Stromal cell of bone marrow (primary cell): ENCODE data around the gene MED7.

ENCODE experiments used
- DNase-seq: peaks from one replicate; pipeline ENCODE4 v3.0.0-alpha.2; 2012; ENCODE audit warnings: low read depth

Gene MED7

DNA sequence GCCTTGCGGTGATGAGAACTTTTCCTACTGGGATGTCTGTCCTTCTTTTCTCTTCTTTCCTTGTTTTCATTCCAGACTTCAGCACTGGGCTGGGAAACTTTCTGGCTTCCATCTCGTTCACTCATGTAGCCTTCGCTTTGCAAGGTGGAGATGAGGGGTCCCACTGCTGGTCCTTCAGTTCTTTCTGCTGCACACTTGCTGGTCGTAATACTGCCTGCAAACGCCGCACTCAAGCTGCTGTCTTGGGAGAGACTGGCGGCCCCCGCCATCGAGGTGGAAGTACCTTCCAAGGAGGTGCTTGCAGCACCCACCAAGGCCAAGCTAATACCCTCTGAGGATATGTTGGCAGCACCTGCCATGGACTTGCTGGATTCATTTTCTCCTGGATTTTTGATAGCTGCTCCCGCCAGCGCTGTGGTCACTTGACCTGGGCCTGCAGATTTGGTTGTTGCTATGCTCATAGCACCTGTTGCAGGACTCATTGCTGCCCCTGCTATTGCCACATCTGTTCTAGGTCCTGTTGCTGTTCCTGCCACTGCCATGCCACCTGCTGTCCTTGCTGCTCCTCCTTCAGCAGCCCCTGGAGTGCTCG is 20.4 kb upstream of the MED7 start:
- DNase-seq = no peak

DNA sequence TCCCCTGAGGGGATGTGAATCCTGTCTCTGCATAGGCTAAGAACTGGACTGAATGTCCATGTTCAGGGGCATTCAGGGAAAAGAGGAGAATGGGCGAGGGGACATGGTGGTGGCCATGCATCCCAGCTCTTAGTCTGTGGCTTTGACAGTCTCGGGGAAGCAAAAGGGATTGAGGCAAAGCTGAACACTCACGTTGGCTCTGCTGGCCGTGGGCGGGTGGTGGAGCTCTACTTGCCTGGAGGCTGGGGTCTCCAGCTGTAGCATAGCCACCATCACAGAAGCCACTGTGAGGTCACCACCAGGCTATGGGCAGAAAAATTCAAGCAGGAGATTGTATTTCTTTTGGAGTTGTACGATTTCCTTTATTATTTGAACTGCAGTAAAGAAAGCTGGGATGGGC is 19.3 kb upstream of the MED7 start:
- no peak for DNase-seq

DNA sequence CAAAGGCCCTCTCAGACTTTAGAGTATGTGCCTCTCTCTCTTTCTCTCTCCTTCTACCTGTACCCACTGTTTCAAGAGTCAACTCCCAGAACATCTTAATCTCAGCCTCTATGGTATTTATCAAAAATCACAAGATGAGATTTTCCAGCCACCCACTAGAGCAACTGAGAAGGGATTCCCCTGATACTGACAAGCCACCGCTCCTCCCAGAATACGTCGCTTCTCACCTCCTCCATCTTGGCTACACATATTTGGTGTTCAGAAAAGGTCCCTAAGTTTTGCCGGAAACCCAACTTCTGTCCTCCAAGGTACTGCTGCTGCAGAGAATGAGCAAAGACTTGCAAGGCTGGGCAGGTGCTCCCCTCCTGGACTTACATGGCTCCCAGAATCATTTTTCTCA is 17.3 kb upstream of the MED7 start:
- no peak for DNase-seq

- no peak for DNase-seq
Observed at GRCh38 chr5:157159209-157159751, 16.6 kb upstream of the MED7 start.

DNA sequence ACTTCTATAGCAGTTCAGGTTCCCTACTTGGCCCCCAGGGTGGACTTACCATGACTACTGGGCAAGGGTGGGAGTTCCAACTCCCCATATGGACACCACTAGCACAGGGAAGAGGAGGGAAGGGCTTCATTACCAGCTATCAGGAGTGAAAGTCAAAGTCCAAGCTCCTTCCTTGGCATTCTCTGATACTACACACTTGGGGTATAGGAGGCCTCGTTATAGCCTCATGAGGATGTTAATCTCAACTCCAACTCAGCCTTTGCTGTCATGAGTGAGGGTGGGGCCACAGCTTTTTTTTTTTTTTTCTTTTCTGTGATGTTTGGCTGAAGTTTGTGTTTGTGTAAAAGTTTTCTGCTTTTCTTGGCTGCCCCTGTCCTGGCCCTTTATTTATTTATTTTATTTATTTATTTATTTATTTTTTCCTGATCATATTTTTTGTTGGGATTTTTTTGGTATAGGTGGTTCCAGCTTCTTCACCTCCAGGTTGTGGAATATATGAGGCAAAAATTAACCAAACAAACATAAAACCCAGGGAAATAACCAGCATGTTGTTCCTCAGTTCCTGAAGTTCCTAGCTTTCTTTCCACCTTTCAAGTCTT is 14.7 kb upstream of the MED7 start:
- DNase-seq = no peak

DNA sequence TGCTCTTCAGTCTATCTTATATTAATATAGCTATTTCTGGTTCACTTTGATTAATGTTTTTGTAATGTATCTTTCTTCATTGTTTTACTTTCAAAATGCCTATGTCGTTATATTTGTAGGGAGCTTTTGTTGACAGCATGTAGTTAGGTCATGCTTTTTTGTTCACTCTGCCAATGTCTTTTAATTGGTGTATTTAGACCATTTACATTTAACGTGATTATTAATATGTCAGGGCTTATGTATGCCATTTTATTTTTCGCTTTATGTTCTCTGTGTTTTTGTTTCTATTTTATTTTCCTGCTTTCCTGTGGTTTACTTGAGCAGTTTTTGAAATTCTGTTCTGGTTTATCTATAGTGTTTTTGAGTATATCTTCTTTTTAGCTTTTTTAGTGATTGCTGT is 12.6 kb upstream of the MED7 start:
- DNase-seq = no peak

DNA sequence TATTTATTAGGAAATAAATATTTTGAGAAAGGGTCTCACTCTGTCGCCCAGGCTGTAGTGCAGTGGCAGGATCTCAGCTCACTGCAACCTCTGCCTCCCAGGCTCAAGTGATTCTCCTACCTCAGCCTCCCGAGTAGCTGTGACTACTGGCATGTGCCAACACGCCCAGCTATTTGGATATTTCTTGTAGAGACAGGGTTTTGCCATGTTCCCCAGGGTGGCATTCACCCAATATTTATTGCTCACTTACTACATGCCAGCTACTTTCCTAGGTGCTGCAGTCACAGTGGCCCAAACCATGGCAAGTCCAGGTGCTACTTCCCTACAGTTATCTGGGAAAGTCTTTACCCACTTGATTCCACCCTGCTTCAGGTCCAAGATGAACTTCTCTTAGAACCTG is 8.3 kb upstream of the MED7 start:
- no peak for DNase-seq

GRCh38 chr5:157148734-157149615 is 6.3 kb upstream of the MED7 start:
- DNase-seq = peak; percentile 48

GRCh38 chr5:157143127-157143971 is 684 bp upstream of the MED7 start:
- peak; percentile 6 for DNase-seq

- no peak for DNase-seq
Observed at GRCh38 chr5:157137691-157138090, 5.0 kb downstream of the MED7 start.

DNA sequence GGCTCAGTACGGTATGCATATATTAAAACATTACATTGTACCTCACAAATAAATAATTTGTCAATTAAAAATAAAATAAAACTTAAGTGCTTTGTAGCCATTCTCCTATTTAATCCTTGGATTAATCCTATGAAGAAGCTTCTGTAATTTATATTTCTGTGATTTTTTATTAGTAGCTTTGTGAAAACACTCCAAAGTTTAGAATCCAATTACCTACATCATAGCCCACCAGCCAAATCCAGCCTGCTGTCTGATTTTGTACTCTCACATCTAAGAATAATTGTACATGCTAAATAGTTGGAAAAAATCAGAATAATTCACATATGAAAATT is 10.4 kb downstream of the MED7 start:
- DNase-seq = no peak

- DNase-seq = no peak
Observed at GRCh38 chr5:157130925-157131324, 11.7 kb downstream of the MED7 start.

DNA sequence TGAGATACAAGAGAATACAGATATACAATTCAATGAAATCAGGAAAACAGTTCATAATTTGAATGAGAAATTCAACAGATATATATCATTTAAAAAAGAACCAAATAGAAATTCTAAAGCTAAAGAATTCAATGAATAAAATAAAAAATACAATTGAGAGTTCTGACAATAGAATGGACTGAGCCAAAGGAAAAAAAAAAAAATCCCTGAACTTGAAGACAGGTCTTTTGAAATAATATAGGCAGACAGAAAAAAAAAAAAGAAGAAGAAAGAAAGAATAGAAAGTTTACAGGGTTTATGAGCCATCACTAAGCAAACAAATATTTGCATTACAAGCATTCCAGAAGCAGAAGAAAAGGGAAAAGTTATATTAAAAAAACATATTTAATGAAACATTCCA is 21.0 kb downstream of the MED7 start:
- no peak for DNase-seq

DNA sequence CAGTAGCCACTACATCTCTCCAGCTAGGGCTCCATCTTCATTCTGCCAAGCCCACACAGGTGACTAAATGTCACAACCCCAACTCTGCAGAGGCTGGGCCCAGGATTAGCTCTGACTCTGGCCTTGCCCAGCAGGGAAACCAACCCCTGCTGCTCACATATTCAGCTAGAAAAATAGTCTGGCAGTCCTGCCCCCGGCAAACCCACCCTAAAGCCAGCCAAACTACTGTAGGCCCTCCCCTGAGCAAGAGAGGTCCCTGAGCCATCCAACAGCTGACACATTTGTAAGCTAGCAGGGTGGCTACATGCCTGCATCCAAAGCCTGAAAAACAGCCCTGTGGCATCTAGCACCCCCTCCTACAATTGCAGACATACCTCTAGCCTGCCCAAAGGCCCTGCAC is 22.6 kb downstream of the MED7 start:
- no peak for DNase-seq

DNA sequence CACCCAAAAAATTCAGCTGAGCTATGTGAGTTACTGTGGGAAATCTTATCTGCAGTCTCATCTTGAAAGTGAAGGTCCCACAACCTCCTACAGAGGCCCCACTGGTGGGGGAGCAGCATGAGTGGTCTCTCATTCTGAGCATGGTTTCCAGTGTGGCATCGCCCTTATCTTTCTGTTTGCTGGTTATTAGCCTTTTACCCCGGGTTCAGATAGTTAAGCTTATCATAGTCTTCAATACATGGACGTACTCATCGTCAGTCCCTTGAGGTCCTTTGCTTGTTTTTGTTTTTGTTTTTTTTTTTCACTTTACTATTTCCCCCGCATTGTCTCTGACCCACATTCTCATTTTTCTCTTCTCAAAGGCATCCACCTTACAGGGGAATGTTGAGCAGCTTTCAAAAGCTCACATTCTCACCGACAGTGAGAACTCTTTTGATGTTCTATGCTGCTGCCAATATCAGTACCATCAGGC is 26.1 kb downstream of the MED7 start:
- no peak for DNase-seq

DNA sequence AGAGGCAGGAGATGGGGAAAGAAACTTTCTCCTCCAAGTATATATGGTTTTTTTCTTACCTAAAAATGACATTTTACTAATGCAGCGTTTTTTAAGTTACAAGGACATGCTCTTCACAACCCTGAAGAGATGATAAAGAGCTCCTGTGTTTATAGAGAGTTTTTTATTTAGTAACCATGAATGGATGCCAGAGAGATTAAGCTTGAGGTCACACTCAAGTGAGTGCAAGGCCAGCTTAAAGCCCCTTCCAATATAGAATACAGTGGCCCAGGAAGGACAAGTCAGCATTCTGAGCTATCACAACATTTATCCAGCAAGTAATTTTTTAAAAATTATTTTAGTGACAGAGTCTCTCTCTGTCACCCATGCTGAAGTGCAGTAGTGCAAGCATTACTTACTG is 27.2 kb downstream of the MED7 start:
- no peak for DNase-seq

GRCh38 chr5:157115012-157115411 is 27.7 kb downstream of the MED7 start:
- no peak for DNase-seq

GRCh38 chr5:157113002-157113401 is 29.7 kb downstream of the MED7 start:
- peak; percentile 28 for DNase-seq

GRCh38 chr5:157109744-157110143 is 32.9 kb downstream of the MED7 start:
- no peak for DNase-seq

DNA sequence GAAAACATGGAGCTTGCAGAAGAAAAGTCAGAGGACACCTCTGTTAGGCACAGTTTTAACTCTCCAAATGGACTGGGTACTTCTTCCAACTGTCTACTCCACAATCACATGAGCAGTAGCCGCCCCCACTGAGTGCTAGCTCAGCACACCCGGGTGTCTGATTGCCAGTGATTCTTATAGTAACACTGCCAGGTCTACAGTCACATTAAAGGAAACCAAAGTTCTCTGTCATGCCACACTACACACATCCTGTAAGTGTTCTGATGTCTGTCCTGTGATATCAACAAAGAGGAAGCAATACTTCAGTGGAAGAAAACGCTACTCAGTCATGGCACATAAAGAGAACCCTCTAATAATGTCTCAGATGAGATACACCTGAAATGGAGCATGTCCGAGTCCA is 33.7 kb downstream of the MED7 start, which contains the start of gene HAVCR2:
Gene HAVCR2, minus strand, starts transcription at position 69 of the 400 bp plus-strand sequence. Its CDS starts 61 bp downstream, at position 8.
- no peak for DNase-seq

- no peak for DNase-seq
Observed at GRCh38 chr5:157107508-157107907, 35.2 kb downstream of the MED7 start.
